IMR-90 (cell line): ENCODE results near the gene SIAH3. TPM values are rescaled to one million over a fixed set of nuclear protein-coding genes. Genes with fewer than 3 reads are reported as not detected.

Source experiments
- ATAC-seq: fragments of 200-7000 bp; cut with Tn5 transposase; 2 replicates; pipeline ENCODE4 v1.9.1; 2020; ENCODE audit warnings: low read depth, mild to moderate bottlenecking, moderate library complexity
- BruUV-seq: library from RNA; stranded (reverse); fragments of 400-500 nt; replicated peaks from 2 replicates; lab custom pipeline; 2021; lab: Mats Ljungman, UMichigan
- CTCF ChIA-PET: fragments of 300-600 bp; formaldehyde crosslinking; extraction: SDS; loops from one replicate; lab custom pipeline; 2021; ENCODE audit warnings: antibody characterized with exemption; lab: Yijun Ruan, JAX
- POLR2A ChIA-PET: fragments of 300-600 bp; sonication (Branson Sonifier 250); formaldehyde crosslinking; loops from one replicate; lab custom pipeline; 2022; ENCODE audit warnings: antibody characterized with exemption; ENCODE audit not compliant: unreplicated experiment; lab: Charles Lee
- DNase-seq: peaks from one replicate; pipeline ENCODE4 v3.0.0; 2013
- H2AFZ ChIP-seq: replicated peaks from 2 replicates; pipeline ENCODE3; 2013; ENCODE audit warnings: low read length, mild to moderate bottlenecking; ENCODE audit not compliant: poor library complexity
- H2AK5ac ChIP-seq: 2 replicates; pipeline ENCODE4 v1.6.1; 2013; ENCODE audit warnings: low read depth, low read length, inconsistent platforms
- H2AK9ac ChIP-seq: replicated peaks from 2 replicates; pipeline ENCODE3; 2013; ENCODE audit warnings: mild to moderate bottlenecking, low read depth, low read length, moderate library complexity; ENCODE audit not compliant: poor library complexity
- H2BK120ac ChIP-seq: 2 replicates; pipeline ENCODE4 v1.6.1; 2013; ENCODE audit warnings: low read depth, low read length, inconsistent platforms
- H2BK15ac ChIP-seq: 3 replicates; pipeline ENCODE4 v1.6.1; 2013; ENCODE audit warnings: low read depth, low read length, inconsistent platforms
- H2BK20ac ChIP-seq: 2 replicates; pipeline ENCODE4 v1.6.1; 2013; ENCODE audit warnings: low read depth, mild to moderate bottlenecking, inconsistent platforms, low read length, moderate library complexity
- H2BK5ac ChIP-seq: 2 replicates; pipeline ENCODE4 v1.6.1; 2013; ENCODE audit warnings: mild to moderate bottlenecking, low read depth, low read length, inconsistent platforms; ENCODE audit not compliant: poor library complexity, severe bottlenecking
- H3K14ac ChIP-seq: replicated peaks from 2 replicates; pipeline ENCODE4 v1.6.1; 2013; ENCODE audit warnings: low read depth, low read length, inconsistent platforms
- H3K18ac ChIP-seq: 2 replicates; pipeline ENCODE4 v1.6.1; 2013; ENCODE audit warnings: low read depth, low read length, control low read depth
- H3K23ac ChIP-seq: 2 replicates; pipeline ENCODE4 v1.6.1; 2013; ENCODE audit warnings: low read depth, low read length, inconsistent platforms
- H3K27ac ChIP-seq: 2 replicates; pipeline ENCODE4 v1.5.1; 2013; ENCODE audit warnings: mild to moderate bottlenecking, control low read depth, low read length; ENCODE audit not compliant: insufficient read depth
- H3K27me3 ChIP-seq: 2 replicates; pipeline ENCODE4 v1.6.1; 2013; ENCODE audit warnings: low read length; ENCODE audit not compliant: control insufficient read depth, insufficient read depth
- H3K36me3 ChIP-seq: 2 replicates; pipeline ENCODE4 v1.6.1; 2013; ENCODE audit warnings: low read length, mixed read lengths; ENCODE audit not compliant: control insufficient read depth, insufficient read depth
- H3K4ac ChIP-seq: 2 replicates; pipeline ENCODE4 v1.6.1; 2013; ENCODE audit warnings: low read depth, low read length, inconsistent platforms
- H3K4me1 ChIP-seq: 2 replicates; pipeline ENCODE4 v1.6.1; 2013; ENCODE audit warnings: low read length, mixed read lengths; ENCODE audit not compliant: control insufficient read depth, insufficient read depth
- H3K4me2 ChIP-seq: 2 replicates; pipeline ENCODE4 v1.6.1; 2013; ENCODE audit warnings: low read depth, mild to moderate bottlenecking, control low read depth, low read length, moderate library complexity
- H3K4me3 ChIP-seq: 2 replicates; pipeline ENCODE4 v1.5.1; 2013; ENCODE audit warnings: low read depth, mild to moderate bottlenecking, control low read depth, low read length, moderate library complexity; ENCODE audit not compliant: insufficient read depth
- H3K56ac ChIP-seq: 2 replicates; pipeline ENCODE4 v1.6.1; 2013; ENCODE audit warnings: low read length, inconsistent platforms; ENCODE audit not compliant: insufficient read depth; ENCODE audit errors: extremely low read depth
- H3K79me1 ChIP-seq, 2 experiments: 2 replicates each; pipeline ENCODE4 v1.6.1; 2013; ENCODE audit warnings: low read length in 2 of 2, inconsistent platforms in 1 of 2, low read depth in 1 of 2
- H3K9ac ChIP-seq: 2 replicates; pipeline ENCODE4 v1.6.1; 2013; ENCODE audit warnings: low read depth, low read length, control low read depth
- H3K9me1 ChIP-seq: 2 replicates; pipeline ENCODE4 v1.6.1; 2013; ENCODE audit warnings: low read length, inconsistent platforms; ENCODE audit not compliant: insufficient read depth
- H3K9me3 ChIP-seq: 2 replicates; pipeline ENCODE4 v1.6.1; 2013; ENCODE audit warnings: low read length; ENCODE audit not compliant: control insufficient read depth, insufficient read depth
- H4K20me1 ChIP-seq: 2 replicates; pipeline ENCODE4 v1.6.1; 2013; ENCODE audit warnings: low read length, inconsistent platforms; ENCODE audit not compliant: insufficient read depth
- H4K5ac ChIP-seq: 2 replicates; pipeline ENCODE4 v1.6.1; 2013; ENCODE audit warnings: mild to moderate bottlenecking, low read depth, low read length, control low read depth
- H4K8ac ChIP-seq, 2 experiments: 2 replicates each; pipeline ENCODE4 v1.6.1; 2013; ENCODE audit warnings: low read depth in 2 of 2, low read length in 2 of 2, control low read depth in 1 of 2, inconsistent platforms in 1 of 2
- H4K91ac ChIP-seq: 2 replicates; pipeline ENCODE4 v1.6.1; 2013; ENCODE audit warnings: low read depth, low read length, inconsistent platforms; ENCODE audit not compliant: insufficient read depth
- MXI1 ChIP-seq: IDR thresholded peaks from 2 replicates; pipeline ENCODE4 v1.6.1; 2012; ENCODE audit warnings: low read depth, mild to moderate bottlenecking, low read length, moderate library complexity, borderline replicate concordance
- RAD21 ChIP-seq: IDR thresholded peaks from 2 replicates; pipeline ENCODE4 v1.6.1; 2012; ENCODE audit warnings: low read length, improper control_type of control experiment
- WGBS, 2 experiments: methylation state at CpG; one replicate each; pipeline versions ENCODE4 v1.1.5 to v1.1.7; 2013; ENCODE audit warnings: missing lambda C conversion rate in 2 of 2; ENCODE audit not compliant: insufficient read length in 1 of 2; ENCODE audit errors: extremely low coverage in 2 of 2; 5-methylcytosine and 5-hydroxymethylcytosine counted together
- dilution Hi-C: fragments of 300-500 bp; cut with HindIII; formaldehyde crosslinking; loops from one replicate; pipeline ENCODE4 v1.14.3; 2018; ENCODE audit warnings: low sequenced_read_pairs; ENCODE audit not compliant: unreplicated experiment
- in situ Hi-C: fragments of 300-500 bp; cut with MboI; formaldehyde crosslinking; loops from 3 replicates; pipeline ENCODE4 v1.14.3; 2019; ENCODE audit warnings: low sequenced_read_pairs, inconsistent platforms, mixed read lengths
- intact Hi-C: fragments of 100-400 bp; cut with micrococcal nuclease; formaldehyde crosslinking; loops from 2 replicates; pipeline ENCODE4 v1.10.0; 2022
- polyA plus RNA-seq, 3 experiments: library from polyadenylated mRNA; depleted of rRNA; stranded (reverse); fragments of >200 nt; gene quantifications; 2 replicates each; pipeline ENCODE4 v1.2.3, GENCODE V29; 2012; ENCODE audit warnings: low replicate concordance in 1 of 3
- total RNA-seq: library from RNA; depleted of rRNA; stranded (reverse); fragments of >200 nt; gene quantifications from 2 replicates; pipeline ENCODE4 v1.2.3, GENCODE V29; 2012
- TF ChIP-seq, protein P1 (sequence below): fragments of 150-350 bp; IDR thresholded peaks from 2 replicates; pipeline ENCODE4 v1.6.1; 2016; ENCODE audit warnings: low read depth, mild to moderate bottlenecking, low read length, moderate library complexity, borderline replicate concordance

The SIAH3 gene
- total and polyA plus RNA-seq, 2 of the 4 experiments (the other 2 are of a cell fraction) = under 0.01 TPM; not detected in 1

DNA sequence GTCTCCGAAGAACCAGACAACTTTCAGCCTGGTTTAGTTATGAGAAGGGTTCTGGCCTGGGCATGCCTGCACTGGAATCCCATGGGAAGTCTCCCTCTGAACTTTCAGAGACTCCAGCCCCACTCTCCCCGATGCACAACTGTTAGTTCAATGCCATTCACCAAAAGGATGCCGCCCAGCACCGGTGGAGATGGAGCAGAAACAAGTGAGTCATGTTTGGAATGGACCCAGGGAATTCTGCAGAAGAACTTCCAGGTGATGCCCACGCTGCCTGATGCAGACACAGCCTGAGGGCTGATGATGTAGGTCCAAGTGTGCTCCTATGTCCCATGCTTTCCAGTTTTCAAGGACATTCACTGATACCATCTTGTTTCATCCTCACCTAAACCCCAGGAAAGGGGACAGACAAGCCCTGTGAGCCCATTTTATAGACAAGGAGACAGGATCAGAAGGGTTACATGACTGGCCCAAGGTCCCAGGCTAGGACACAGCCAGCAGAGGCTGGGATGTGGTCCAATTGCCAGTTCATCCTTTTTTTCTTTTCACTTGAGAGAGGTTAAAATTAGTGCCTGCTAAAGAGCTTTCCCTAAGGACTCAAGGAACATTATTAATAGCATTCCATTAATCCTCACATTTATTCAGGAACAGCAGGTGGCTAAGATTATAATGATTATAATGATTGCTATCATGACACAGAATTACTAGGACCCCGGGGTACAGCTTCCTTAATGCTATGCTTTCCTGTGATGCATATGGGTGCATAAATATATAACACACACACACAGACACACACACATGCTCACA, 39.5 kb downstream of the SIAH3 start:
- no peak overlapping the region for H2BK20ac ChIP-seq
- no peak overlapping the region for H3K23ac ChIP-seq
- in situ Hi-C loops = no loop called here
- peaks cover 8% of the 10 kb centered on the region for H3K27me3 ChIP-seq
- POLR2A ChIA-PET = no interaction called here
- H3K4me3 ChIP-seq = no peak overlapping the region
- no peaks in the 10 kb centered on the region for H3K36me3 ChIP-seq
- no peak overlapping the region for H2AK5ac ChIP-seq
- H3K4ac ChIP-seq = no peak overlapping the region
- H3K56ac ChIP-seq = no peak overlapping the region
- ATAC-seq (no peak), DNase-seq (no peak)
- no peak overlapping the region for H2BK120ac ChIP-seq
- dilution Hi-C loops = no loop called here
- no peak overlapping the region for H3K18ac ChIP-seq
- no peak overlapping the region for H2AFZ ChIP-seq
- H3K9ac ChIP-seq = no peak overlapping the region
- intact Hi-C loops = no loop called here
- H2AK9ac ChIP-seq = no peak overlapping the region
- no peak for TF ChIP-seq MXI1
- TF ChIP-seq, protein P1, sequence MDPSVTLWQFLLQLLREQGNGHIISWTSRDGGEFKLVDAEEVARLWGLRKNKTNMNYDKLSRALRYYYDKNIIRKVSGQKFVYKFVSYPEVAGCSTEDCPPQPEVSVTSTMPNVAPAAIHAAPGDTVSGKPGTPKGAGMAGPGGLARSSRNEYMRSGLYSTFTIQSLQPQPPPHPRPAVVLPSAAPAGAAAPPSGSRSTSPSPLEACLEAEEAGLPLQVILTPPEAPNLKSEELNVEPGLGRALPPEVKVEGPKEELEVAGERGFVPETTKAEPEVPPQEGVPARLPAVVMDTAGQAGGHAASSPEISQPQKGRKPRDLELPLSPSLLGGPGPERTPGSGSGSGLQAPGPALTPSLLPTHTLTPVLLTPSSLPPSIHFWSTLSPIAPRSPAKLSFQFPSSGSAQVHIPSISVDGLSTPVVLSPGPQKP = no peak
- TF ChIP-seq RAD21 = no peak
- no peak overlapping the region for H3K27ac ChIP-seq
- H3K9me1 ChIP-seq = no peaks in the 10 kb centered on the region
- no peak overlapping the region for H4K5ac ChIP-seq
- CTCF ChIA-PET = no interaction called here
- H3K4me2 ChIP-seq = no peak overlapping the region
- no peaks in the 10 kb centered on the region for H3K4me1 ChIP-seq
- no TSS peak for BruUV-seq
- no CpG with 5 or more reads among the region's 6 CpGs for WGBS, 2 experiments
- no peak overlapping the region for H4K91ac ChIP-seq
- H3K79me1 ChIP-seq = no peaks in the 10 kb centered on the region
- H4K20me1 ChIP-seq = no peaks in the 10 kb centered on the region
- no peak overlapping the region for H2BK5ac ChIP-seq
- H2BK15ac ChIP-seq = no peak overlapping the region
- no peak overlapping the region for H3K14ac ChIP-seq
- H3K9me3 ChIP-seq = no peaks in the 10 kb centered on the region
- no peak overlapping the region for H4K8ac ChIP-seq
